Measurements from ENCODE around the gene WNT10A. TPM values are rescaled to one million over a fixed set of nuclear protein-coding genes. Genes with fewer than 3 reads are reported as not detected.
A peak's percentile ranks its signal among the peaks of the same experiment; 100 is the strongest.

Gene WNT10A
- total and polyA plus RNA-seq, 2 experiments from 2014 or later: 1.9 TPM

DNA sequence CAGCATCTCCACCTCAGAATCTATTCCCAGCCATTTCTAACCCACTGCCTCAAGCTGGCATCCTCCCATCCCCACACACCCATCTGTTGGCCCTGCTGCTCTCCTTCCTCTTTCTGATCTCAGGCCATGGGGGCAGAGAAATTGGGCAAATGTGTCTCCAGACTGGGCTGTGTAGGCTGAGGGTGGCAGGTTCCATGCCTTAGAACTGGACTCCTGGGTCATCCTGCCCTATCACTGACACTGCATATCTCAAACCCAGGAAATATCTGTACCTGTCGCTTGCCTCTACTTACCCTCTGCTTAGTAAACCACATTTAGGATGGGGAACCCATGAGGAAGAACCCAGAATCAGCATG, 1.8 kb downstream of the WNT10A start:
- Histone ChIP-seq H3K27ac (no peak overlapping the region), H3K9me2 (replicated peaks; ENCODE audit: insufficient read depth) (no peaks in the 10 kb centered on the region), H3K36me3 (replicated peaks; ENCODE audit: insufficient read depth, low read depth) (no peaks in the 10 kb centered on the region), H4K20me1 (ENCODE audit: insufficient read depth, poor library complexity, severe bottlenecking) (no peaks in the 10 kb centered on the region), H3K4me3 (no peak overlapping the region), H3K79me2 (no peaks in the 10 kb centered on the region), H3K27me3 (peaks cover 77% of the 10 kb centered on the region), H2AFZ (no peak overlapping the region), H3K4me1 (ENCODE audit: insufficient read depth) (peaks cover 17% of the 10 kb centered on the region), H3K9me3 (ENCODE audit: low read depth) (no peaks in the 10 kb centered on the region), H3K4me2 (no peak overlapping the region)
- DNase-seq (ENCODE audit: low spot score): no peak
- TF ChIP-seq CTCF (IDR thresholded peaks at IDR 0.05; ENCODE audit: poor library complexity) (no peak), EZH2phosphoT487 (IDR thresholded peaks at IDR 0.05; ENCODE audit: low read depth, severe bottlenecking, unreplicated experiment) (no peak), EZH2 (IDR thresholded peaks at IDR 0.05; ENCODE audit: borderline replicate concordance) (no peak)
- WGBS (ENCODE audit: low lambda C conversion rate, missing lambda C conversion rate): 79% methylated on average over 1 of the region's 1 CpG

DNA sequence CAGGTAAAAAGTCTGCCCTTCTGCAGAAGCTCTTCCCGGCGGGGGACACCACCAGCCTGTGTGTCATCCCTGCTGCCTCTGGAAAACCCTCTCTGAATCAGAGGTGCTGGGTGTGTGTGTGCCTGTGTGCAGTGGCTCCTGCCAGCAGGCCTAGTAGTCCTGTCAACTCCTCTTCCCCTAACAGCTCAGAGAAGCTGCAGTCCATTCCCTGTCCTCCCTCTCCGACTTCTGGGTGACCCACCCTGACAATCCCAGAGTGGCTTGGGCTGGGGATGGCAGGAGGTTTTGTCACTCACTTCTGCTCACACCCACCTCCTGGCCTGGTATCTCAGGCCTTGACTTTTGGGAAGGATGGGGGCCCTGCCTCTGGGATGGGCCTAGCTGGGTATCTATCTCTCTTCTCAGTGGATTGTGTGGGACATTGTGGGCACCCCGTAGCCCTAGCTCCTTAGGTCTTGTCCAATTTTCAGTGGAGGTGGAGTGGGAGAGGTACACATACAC, 2.3 kb downstream of the WNT10A start:
- DNase-seq (ENCODE audit: low spot score): no peak
- H3K4me2 ChIP-seq: peak overlapping the region; percentile 98
- no peak overlapping the region for H2AFZ ChIP-seq
- H4K20me1 ChIP-seq (ENCODE audit: insufficient read depth, poor library complexity, severe bottlenecking): no peaks in the 10 kb centered on the region
- H3K36me3 ChIP-seq (replicated peaks; ENCODE audit: insufficient read depth, low read depth): no peaks in the 10 kb centered on the region
- H3K27me3 ChIP-seq: peaks cover 77% of the 10 kb centered on the region
- H3K9me2 ChIP-seq (replicated peaks; ENCODE audit: insufficient read depth): no peaks in the 10 kb centered on the region
- peaks cover 17% of the 10 kb centered on the region for H3K4me1 ChIP-seq (ENCODE audit: insufficient read depth)
- no peak overlapping the region for H3K4me3 ChIP-seq
- H3K27ac ChIP-seq: no peak overlapping the region
- TF ChIP-seq CTCF (IDR thresholded peaks at IDR 0.05; ENCODE audit: poor library complexity) (no peak), EZH2 (IDR thresholded peaks at IDR 0.05; ENCODE audit: borderline replicate concordance) (no peak), EZH2phosphoT487 (IDR thresholded peaks at IDR 0.05; ENCODE audit: low read depth, severe bottlenecking, unreplicated experiment) (no peak)
- WGBS (ENCODE audit: low lambda C conversion rate, missing lambda C conversion rate): 64% methylated on average over 4 of the region's 4 CpGs
- no peaks in the 10 kb centered on the region for H3K9me3 ChIP-seq (ENCODE audit: low read depth)
- H3K79me2 ChIP-seq: no peaks in the 10 kb centered on the region

GRCh38 chr2:218883491-218884490, 3.1 kb downstream of the WNT10A start:
- peak overlapping the region; percentile 16 for H3K4me3 ChIP-seq
- no peak overlapping the region for H3K27ac ChIP-seq
- no peaks in the 10 kb centered on the region for H3K9me3 ChIP-seq (ENCODE audit: low read depth)
- WGBS (ENCODE audit: low lambda C conversion rate, missing lambda C conversion rate): 7% methylated on average over 51 of the region's 89 CpGs
- no peaks in the 10 kb centered on the region for H3K36me3 ChIP-seq (replicated peaks; ENCODE audit: insufficient read depth, low read depth)
- peak; percentile 71 for DNase-seq (ENCODE audit: low spot score)
- H3K4me1 ChIP-seq (ENCODE audit: insufficient read depth): peaks cover 17% of the 10 kb centered on the region
- no peaks in the 10 kb centered on the region for H3K79me2 ChIP-seq
- H3K27me3 ChIP-seq: peaks cover 70% of the 10 kb centered on the region
- H2AFZ ChIP-seq: peak overlapping the region; percentile 56
- H3K9me2 ChIP-seq (replicated peaks; ENCODE audit: insufficient read depth): no peaks in the 10 kb centered on the region
- no peaks in the 10 kb centered on the region for H4K20me1 ChIP-seq (ENCODE audit: insufficient read depth, poor library complexity, severe bottlenecking)
- TF ChIP-seq EZH2 (IDR thresholded peaks at IDR 0.05; ENCODE audit: borderline replicate concordance): no peak
- peak; percentile 50 for TF ChIP-seq EZH2phosphoT487 (IDR thresholded peaks at IDR 0.05; ENCODE audit: low read depth, severe bottlenecking, unreplicated experiment)
- no peak for TF ChIP-seq CTCF (IDR thresholded peaks at IDR 0.05; ENCODE audit: poor library complexity)
- H3K4me2 ChIP-seq: peak overlapping the region; percentile 98

Measured in hepatocyte (in vitro differentiated cells).